ENCODE data around the gene DESI1. TPM values are rescaled to one million over a fixed set of nuclear protein-coding genes. Genes with fewer than 3 reads are reported as not detected.
"Not testable (repeated sequence)": the region's sequence is repeated elsewhere in the genome, so short reads cannot be mapped to it uniquely, and the experiment has no call there.

The DESI1 gene
- total RNA-seq = 15.0 and 17.2 TPM in 2 replicates

DNA sequence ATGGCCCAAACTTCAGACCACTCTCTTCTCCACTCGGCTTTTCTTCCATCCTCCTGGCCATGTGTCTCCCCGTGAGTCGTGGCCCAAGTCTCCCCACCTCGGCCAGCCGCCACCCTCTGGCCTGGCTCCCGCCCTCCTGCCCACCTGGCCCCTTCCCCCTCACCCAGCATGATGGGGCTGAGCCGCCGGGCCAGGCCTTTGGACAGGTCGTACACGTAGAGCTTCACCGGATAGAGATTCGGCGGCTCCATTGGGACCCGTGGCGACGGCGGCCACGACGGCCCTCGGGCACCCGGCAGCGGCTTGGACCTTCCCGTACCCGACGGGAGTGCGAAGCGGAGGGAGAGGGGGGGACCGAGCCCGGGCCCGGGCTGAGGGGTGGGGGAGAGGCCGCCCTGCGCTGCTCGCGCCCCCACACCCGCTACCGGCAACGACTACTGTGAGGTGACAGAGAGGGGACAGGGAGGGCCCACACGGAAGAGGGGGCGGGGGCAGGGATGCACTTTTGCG, at the start of gene DESI1:
Gene DESI1 (minus strand): TSS at position 455 of the 510 bp plus-strand sequence. CDS start 204 bp downstream, at position 251.
- DNase-seq (ENCODE audit: low read depth in 2 of 2) = no peak

DNA sequence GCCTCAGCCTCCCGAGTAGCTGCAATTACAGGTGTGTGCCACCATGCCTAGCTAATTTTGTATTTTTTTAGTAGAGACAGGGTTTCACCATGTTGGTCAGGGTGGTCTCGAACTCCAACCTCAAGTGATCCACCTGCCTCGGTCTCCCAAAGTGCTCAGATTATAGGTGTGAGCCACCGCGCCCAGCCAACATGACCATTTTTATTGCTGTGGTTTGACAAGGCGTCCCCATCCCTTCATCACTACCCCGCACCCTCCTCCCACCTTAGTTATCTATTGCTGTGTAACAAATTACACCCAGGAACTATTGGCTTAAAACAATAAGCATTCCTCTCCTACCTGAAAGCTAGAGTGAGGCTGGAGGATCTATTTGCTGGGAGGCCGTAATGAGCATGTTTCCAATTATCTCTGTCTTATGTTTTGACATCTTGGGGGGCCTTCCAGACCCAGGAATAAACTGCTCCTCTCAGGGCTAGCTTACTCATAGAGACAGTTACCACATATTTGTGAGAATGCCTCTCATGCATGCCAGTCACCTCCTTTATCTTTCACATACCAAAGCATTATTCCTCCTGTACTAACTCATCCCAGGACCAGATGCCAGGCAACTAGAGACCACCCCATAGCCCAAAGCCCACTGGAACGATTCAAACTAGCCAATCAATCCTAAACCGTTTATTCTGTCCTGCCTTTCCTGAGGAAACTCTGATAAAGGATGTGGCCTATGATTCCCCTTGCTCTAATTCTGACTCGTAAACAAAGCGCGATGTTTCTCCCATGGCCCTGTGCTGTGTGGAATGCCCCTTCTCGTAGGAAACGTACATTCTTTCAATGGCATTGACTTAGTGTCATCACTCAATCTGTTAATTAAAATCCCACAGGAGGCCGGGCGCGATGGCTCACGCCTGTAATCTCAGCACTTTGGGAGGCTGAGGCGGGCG, 48.4 kb upstream of the DESI1 start:
- peak; percentile 73 to 81 for DNase-seq (ENCODE audit: low read depth in 2 of 2)

GRCh38 chr22:41664951-41665350, 44.1 kb upstream of the DESI1 start:
- no peak for DNase-seq (ENCODE audit: low read depth in 2 of 2)

- DNase-seq (ENCODE audit: low read depth in 2 of 2) = no peak
These were observed 43.6 kb upstream of the DESI1 start for GRCh38 chr22:41664490-41664889.

DNA sequence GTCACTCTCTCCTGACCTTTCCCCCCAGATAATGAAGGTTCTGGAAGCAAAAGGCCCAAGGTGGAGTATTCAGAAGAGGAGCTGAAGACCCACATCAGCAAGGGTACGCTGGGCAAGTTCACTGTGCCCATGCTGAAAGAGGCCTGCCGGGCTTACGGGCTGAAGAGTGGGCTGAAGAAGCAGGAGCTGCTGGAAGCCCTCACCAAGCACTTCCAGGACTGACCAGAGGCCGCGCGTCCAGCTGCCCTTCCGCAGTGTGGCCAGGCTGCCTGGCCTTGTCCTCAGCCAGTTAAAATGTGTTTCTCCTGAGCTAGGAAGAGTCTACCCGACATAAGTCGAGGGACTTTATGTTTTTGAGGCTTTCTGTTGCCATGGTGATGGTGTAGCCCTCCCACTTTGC, 42.8 kb upstream of the DESI1 start:
- not testable (repeated sequence) for DNase-seq (ENCODE audit: low read depth in 2 of 2)

DNA sequence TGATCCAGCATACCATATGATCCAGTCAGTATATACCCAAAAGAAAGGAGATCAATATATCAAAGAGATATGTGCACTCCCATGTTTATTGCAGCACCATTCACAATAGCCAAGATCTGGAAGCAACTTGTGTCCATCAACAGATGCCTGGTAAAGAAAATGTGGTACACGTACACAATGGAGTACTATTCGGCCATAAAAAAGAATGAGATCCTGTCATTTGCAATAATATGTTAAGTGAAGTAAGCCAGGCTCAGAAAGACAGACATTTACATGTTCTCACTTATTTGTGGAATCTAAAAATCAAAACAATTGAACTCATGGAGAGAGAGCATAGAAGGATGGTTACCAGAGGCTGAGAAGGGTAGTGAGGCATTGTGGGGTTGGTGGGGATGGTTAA, 40.9 kb upstream of the DESI1 start:
- no peak for DNase-seq (ENCODE audit: low read depth in 2 of 2)

- no peak for DNase-seq (ENCODE audit: low read depth in 2 of 2)
These were observed 40.2 kb upstream of the DESI1 start for GRCh38 chr22:41661088-41661487.

DNA sequence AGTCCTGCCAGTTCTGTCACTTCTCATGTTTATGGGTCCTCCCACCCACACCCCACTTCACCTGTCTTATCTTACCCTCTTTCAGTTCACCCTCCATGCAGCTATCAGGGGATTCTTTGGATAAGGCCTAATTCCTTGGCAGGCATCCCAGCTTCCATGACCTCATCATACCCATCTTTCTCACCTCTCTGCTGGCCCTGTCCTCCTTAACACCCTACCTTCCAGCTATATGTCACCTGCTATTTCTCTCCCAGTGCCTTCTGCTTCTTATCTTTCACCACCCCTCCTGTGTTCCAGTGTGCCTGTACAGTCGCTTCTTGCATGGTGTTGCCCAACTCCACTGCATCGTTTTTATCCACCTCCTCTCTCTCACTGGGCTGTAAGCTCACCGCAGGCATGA, 39.6 kb upstream of the DESI1 start:
- DNase-seq (ENCODE audit: low read depth in 2 of 2) = no peak

DNA sequence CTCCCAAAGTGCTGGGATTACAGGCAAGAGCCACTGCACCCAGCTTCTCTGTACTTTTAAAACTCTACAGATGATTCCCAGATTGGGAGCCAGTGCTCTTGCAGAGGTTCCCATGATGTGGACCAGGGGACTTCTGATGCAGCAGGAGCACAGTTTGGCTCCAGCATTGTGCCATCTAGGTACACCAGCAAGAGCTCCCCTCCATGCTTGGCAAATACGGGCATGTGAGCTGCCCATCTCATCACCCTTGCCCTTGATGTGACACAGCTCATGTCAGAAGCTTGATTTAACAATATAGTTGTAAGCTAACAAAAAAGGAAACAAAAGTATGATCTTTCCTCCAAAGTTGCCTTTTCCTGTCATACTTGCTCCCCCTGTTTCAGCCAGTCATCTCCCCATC, 39.1 kb upstream of the DESI1 start:
- DNase-seq (ENCODE audit: low read depth in 2 of 2) = no peak

- DNase-seq (ENCODE audit: low read depth in 2 of 2) = no peak
These were observed 38.0 kb upstream of the DESI1 start for GRCh38 chr22:41658869-41659268.

DNA sequence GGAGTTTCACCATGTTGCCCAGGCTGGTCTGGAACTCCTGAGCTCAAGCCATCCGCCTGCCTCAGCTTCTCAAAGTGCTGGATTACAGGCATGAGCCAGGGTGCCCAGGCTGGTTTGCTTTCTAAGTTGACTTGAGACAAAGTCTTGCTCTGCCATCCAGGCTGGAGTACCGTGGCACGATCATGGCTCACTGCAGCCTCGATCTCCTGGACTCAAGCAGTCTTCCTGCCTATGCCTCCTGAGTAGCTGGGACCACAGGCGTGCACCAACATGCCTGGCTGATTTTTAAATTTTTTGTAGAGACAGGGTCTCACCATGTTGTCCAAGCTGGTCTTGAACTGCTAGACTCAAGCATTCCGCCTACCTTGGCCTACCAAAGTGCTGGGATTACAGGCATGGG, 36.9 kb upstream of the DESI1 start:
- no peak for DNase-seq (ENCODE audit: low read depth in 2 of 2)

DNA sequence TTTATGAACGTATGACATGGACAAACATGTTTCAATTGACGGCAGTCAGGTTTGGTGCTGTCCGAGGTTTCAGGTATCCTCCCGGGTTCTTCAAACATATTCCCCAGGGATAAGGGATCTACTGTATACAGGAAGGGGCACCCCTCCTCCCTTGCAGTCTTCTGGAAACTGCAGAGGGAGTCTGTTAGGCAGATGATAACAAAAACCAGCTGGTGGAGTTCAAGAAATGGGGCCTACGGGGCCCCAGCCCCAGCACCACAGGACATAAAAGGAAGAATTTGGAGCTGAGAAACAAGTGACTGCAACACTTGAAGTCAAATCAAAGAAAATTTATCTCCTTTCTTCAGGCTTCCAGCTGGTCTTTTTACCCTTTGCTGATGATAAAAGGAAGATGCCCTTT, 35.7 kb upstream of the DESI1 start:
- DNase-seq (ENCODE audit: low read depth in 2 of 2) = no peak

DNA sequence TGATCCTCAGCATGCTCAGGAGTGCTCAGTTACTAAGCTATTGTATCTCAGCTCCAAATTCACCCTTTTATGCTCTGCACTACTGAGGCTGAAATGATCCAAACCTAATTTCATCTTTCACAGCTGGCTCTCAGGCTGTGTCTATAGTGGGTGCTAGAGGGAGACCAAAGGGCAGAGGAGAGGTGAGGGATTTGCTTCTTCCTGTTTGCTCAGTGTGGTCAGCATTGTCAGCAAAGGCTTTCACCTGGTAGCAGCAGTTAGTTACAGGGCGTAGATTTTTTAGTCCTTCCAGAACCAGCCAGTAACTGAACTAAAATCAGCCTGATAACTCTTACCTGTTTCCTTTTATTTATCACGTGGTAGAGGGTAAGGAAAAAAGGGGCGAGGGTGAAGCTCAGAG, 33.5 kb upstream of the DESI1 start:
- no peak for DNase-seq (ENCODE audit: low read depth in 2 of 2)

DNA sequence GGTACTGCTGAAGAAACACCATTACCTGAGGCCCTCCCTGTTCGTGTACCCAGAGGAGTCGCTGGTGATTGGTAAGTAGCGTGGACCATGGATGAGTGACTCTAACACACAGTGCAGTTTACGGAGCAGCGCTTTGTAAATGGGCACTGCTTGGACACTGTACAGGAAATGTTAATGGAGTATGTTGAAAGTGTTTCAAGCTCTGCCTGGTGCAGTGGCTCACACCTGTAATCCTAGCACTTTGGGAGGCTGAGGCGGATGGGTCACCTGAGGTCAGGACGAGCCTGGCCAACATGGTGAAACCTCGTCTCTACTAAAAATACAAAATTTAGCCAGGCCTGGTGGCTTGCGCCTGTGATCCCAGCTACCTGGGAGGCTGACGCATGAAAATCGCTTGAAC, 30.0 kb upstream of the DESI1 start:
- no peak for DNase-seq (ENCODE audit: low read depth in 2 of 2)

DNA sequence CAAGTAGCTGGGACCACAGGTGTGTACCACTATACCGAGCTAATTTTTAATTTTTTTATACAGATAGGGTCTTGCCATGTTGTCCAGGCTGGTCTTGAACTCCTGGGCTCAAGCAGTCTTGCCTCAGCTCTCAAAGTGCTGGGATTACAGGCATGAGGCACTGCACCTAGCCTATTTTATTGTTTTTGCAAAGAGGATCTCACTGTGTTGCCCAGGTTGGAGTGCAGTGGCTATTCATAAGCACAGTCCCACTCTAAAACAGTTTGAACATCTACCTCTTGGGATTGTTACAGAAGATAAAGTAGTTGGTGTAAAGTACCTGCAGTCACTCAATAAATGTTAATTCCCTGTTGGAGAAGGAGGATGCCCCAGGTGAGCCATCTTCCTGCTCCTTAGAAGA, 29.4 kb upstream of the DESI1 start:
- no peak for DNase-seq (ENCODE audit: low read depth in 2 of 2)

DNA sequence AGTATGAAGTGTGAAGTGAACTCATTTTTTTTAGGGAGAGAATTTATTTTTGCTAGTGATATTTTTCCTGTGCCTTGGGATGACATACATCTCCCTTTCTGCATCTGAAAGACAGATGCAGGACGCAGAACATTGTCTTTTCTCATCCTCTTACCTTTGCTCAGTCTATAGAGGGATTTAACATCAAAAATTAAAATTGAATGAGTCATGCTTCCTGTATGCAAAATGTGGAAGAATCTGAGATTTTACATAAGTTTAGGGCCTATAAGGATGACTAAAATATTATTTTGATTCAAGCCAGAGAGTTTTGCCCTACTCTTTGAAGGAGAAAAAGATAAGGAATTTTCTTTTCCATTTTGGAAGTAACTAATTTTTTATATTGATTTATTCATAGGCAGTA, 27.6 kb upstream of the DESI1 start:
- DNase-seq (ENCODE audit: low read depth in 2 of 2) = no peak

- DNase-seq (ENCODE audit: low read depth in 2 of 2) = no peak
These were observed 26.9 kb upstream of the DESI1 start for GRCh38 chr22:41647771-41648170.

DNA sequence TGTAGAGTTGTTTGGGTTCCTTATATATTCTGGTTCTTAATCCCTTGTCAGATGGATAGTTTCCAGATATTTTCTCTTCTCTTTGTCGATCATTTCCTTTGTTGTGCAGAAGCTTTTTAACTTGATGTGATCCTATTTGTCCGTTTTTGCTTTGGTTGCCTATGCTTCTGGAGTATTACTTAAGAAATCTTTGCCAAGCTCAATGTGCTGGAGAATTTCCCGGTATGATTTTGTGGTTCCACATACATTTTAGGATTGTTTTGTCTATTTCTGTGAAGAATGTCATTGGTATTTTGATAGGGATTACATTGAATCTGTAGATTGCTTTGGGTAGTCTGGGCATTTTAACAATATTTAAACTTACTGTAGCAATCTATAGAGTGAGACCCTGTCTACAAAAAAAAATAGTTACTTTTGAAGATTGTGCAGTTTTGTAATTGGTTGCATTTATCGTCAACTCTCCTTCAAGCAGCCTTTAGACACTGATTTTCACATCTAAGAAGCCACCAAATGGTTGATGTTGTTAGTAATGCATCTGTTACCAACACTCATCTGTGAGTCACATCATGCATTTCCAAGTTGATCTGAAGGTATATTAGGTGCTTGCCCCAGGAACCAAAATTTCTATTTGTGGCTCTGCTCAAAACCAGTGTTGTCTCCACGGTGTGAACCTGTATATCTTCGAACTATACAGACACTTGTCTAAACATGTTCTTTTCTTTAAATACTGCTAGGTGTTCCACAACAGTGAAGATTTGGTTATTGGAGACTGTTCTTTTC, 21.7 kb upstream of the DESI1 start:
- DNase-seq (ENCODE audit: low read depth in 2 of 2) = no peak

DNA sequence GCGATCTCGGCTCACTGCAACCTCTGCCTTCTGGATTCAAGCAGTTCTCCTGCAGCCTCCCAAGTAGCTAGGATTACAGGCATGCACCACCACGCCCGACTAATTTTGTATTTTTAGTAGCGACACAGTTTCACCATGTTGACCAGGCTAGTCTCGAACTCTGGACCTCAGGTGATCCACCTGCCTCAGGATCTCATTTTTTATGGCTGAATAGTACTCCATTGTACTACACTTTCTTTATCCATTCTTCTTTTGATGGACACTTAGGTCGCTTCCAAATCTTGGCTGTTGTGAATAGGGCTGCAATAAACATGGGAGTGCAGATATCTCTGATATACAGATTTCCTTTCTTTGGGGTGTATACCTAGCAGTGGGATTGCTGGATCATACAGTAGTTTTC, 21.0 kb upstream of the DESI1 start:
- no peak for DNase-seq (ENCODE audit: low read depth in 2 of 2)

DNA sequence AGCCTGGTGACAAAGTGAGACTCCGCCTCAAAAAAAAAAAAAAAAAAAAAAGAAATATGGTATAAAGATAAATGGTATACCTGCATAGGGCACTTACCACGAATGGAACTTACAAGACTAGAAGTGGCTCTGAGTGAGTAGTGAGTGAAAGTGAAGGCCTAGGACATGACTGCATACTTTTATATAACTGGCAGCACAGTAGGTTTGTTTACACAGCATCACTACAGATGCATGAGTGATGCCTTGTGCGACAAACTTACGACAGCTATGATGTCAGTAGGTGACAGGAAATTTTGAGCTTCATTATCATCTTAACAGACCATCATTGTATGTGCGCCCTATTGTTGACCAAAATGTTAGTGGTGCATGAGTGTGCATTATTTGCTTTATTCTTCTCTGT, 17.9 kb upstream of the DESI1 start:
- no peak for DNase-seq (ENCODE audit: low read depth in 2 of 2)

GRCh38 chr22:41638124-41638523, 17.3 kb upstream of the DESI1 start:
- no peak for DNase-seq (ENCODE audit: low read depth in 2 of 2)

GRCh38 chr22:41637623-41638022, 16.8 kb upstream of the DESI1 start:
- DNase-seq (ENCODE audit: low read depth in 2 of 2) = not testable (repeated sequence)
